Activated naive CD4-positive, alpha-beta T cell treated with anti-CD3 and anti-CD28 coated beads, Interleukin-2, amount 10 ng/mL, durations not matched to agents 5 hours and 36 hours (primary cell): Measurements from ENCODE around the gene REG4. TPM values are rescaled to one million over a fixed set of nuclear protein-coding genes. Genes with fewer than 3 reads are reported as not detected.

Source experiments
- total RNA-seq, 2 experiments: library from RNA; stranded (reverse); gene quantifications; one replicate each; pipeline ENCODE4 v1.2.3, GENCODE V29; 2021

Gene REG4
- total RNA-seq = 1 to 10 TPM; 2.2 to 2.8 TPM

GRCh38 chr1:119811387-119811786 lies at the start of gene REG4:
TSS of gene REG4 (minus strand) at chr1:119811460. CDS start at chr1:119808769, 2,691 bp downstream.

GRCh38 chr1:119768778-119769177 lies 42.5 kb downstream of the REG4 start, which contains the start of gene HMGCS2:
TSS of gene HMGCS2 (minus strand) at chr1:119768905. CDS start at chr1:119768844, 61 bp downstream.

Other genes with a start within 250 kb of the REG4 start
- under 1 TPM; 0.15 to 0.17 TPM for gene ZNF697, start 163.2 kb downstream of the REG4 start, total RNA-seq
- 100 to 1,000 TPM in 1 of 2 experiments, 10 to 100 TPM in 1; 99.7 to 104 TPM for gene PHGDH, start 99.5 kb downstream of the REG4 start, total RNA-seq
- gene HMGCS2, start 42.6 kb downstream of the REG4 start, total RNA-seq = not detected
- gene ADAM30, start 85.1 kb upstream of the REG4 start, total RNA-seq = not detected